H1 (cell line): ENCODE measurements around the gene SLC46A3. TPM values are rescaled to one million over a fixed set of nuclear protein-coding genes. Genes with fewer than 3 reads are reported as not detected.

Experiments used
- CTCF ChIA-PET: fragments of 300-600 bp; sonication (Branson Sonifier 250); formaldehyde crosslinking; loops from one replicate; lab custom pipeline; 2021; ENCODE audit not compliant: partially characterized antibody; lab: Charles Lee
- POLR2A ChIA-PET: fragments of 300-600 bp; sonication (Branson Sonifier 250); formaldehyde crosslinking; loops from one replicate; lab custom pipeline; 2021; ENCODE audit warnings: inconsistent platforms; ENCODE audit not compliant: partially characterized antibody; lab: Charles Lee
- DNase-seq, 2 experiments: peaks; one replicate each; pipeline versions ENCODE4 v3.0.0 to v3.0.0-alpha.2; 2010 to 2022; ENCODE audit warnings: low spot score in 2 of 2, low read depth in 1 of 2, mixed read lengths in 1 of 2
- FAIRE-seq: peaks from 2 replicates; lab custom pipeline; 2011; peaks lifted over from hg19 to GRCh38; lab: Jason Lieb, UNC
- H2AFZ ChIP-seq: 2 replicates; pipeline ENCODE4 v1.8.1; 2012; ENCODE audit warnings: low read length, inconsistent platforms
- H2AK5ac ChIP-seq: 2 replicates; pipeline ENCODE4 v1.6.1; 2013; ENCODE audit warnings: low read depth, low read length
- H2BK120ac ChIP-seq: replicated peaks from 2 replicates; pipeline ENCODE3; 2013; ENCODE audit warnings: low read depth, low read length, inconsistent platforms
- H2BK12ac ChIP-seq: 2 replicates; pipeline ENCODE4 v1.6.1; 2013; ENCODE audit warnings: low read depth, low read length
- H2BK15ac ChIP-seq: 2 replicates; pipeline ENCODE4 v1.6.1; 2013; ENCODE audit warnings: low read length
- H2BK20ac ChIP-seq: 2 replicates; pipeline ENCODE4 v1.6.1; 2013; ENCODE audit warnings: low read length
- H2BK5ac ChIP-seq: 2 replicates; pipeline ENCODE4 v1.6.1; 2013; ENCODE audit warnings: low read depth, low read length
- H3K14ac ChIP-seq: 2 replicates; pipeline ENCODE4 v1.6.1; 2013; ENCODE audit warnings: inconsistent platforms; ENCODE audit not compliant: insufficient read length
- H3K18ac ChIP-seq: 2 replicates; pipeline ENCODE4 v1.6.1; 2013; ENCODE audit warnings: low read length; ENCODE audit errors: extremely low read depth
- H3K23ac ChIP-seq: 2 replicates; pipeline ENCODE4 v1.6.1; 2013; ENCODE audit warnings: inconsistent platforms; ENCODE audit not compliant: insufficient read length
- H3K23me2 ChIP-seq: 2 replicates; pipeline ENCODE4 v1.6.1; 2013; ENCODE audit warnings: low read depth, low read length
- H3K27ac ChIP-seq: 2 replicates; pipeline ENCODE4 v1.6.1; 2011; ENCODE audit warnings: low read depth, low read length, inconsistent platforms
- H3K27me3 ChIP-seq, 4 experiments: replicated peaks in 1 of 4; 1 replicate in 1 of 4; 2 replicates in 3 of 4; pipeline versions ENCODE4 v1.6.1 to v1.8.1; 2011 to 2013; ENCODE audit warnings: low read length in 3 of 4, mild to moderate bottlenecking in 3 of 4, inconsistent platforms in 2 of 4, mixed read lengths in 2 of 4, moderate library complexity in 1 of 4; ENCODE audit not compliant: control insufficient read depth in 3 of 4, insufficient read depth in 3 of 4; ENCODE audit errors: extremely low read depth in 1 of 4
- H3K36me3 ChIP-seq, 4 experiments: 2 replicates each; pipeline versions ENCODE4 v1.6.1 to v1.8.1; 2011 to 2013; ENCODE audit warnings: mild to moderate bottlenecking in 4 of 4, low read length in 3 of 4, moderate library complexity in 2 of 4, control low read depth in 1 of 4, inconsistent platforms in 1 of 4; ENCODE audit not compliant: insufficient read depth in 4 of 4, control insufficient read depth in 2 of 4
- H3K4ac ChIP-seq: replicated peaks from 2 replicates; pipeline ENCODE3; 2013; ENCODE audit warnings: low read length, low read depth, mixed read lengths, inconsistent platforms; ENCODE audit not compliant: insufficient read length
- H3K4me1 ChIP-seq, 4 experiments: replicated peaks in 1 of 4; 1 replicate in 1 of 4; 2 replicates in 3 of 4; pipeline versions ENCODE4 v1.6.1 to v1.8.1; 2011 to 2013; ENCODE audit warnings: low read length in 3 of 4, inconsistent platforms in 2 of 4, mixed read lengths in 1 of 4; ENCODE audit not compliant: insufficient read depth in 4 of 4, control insufficient read depth in 3 of 4
- H3K4me2 ChIP-seq, 2 experiments: 2 replicates each; pipeline versions ENCODE4 v1.6.1 to v1.8.1; 2011 to 2013; ENCODE audit warnings: low read depth in 2 of 2, low read length in 2 of 2, control low read depth in 1 of 2, inconsistent platforms in 1 of 2, mild to moderate bottlenecking in 1 of 2; ENCODE audit not compliant: insufficient read depth in 1 of 2
- H3K4me3 ChIP-seq, 4 experiments: fragments of 200-600, 300-600 bp in 1 of 4; sonication (generic), shearing (Covaris generic), sonication (Bioruptor Twin) in 1 of 4; 2 replicates each; pipeline versions ENCODE4 v1.5.1 to v1.8.1; 2011 to 2016; ENCODE audit warnings: low read length in 4 of 4, low read depth in 3 of 4, control low read depth in 2 of 4, inconsistent platforms in 2 of 4, mild to moderate bottlenecking in 2 of 4, mixed read lengths in 1 of 4, moderate library complexity in 1 of 4; ENCODE audit not compliant: insufficient read depth in 2 of 4; ENCODE audit errors: extremely low read depth in 1 of 4
- H3K56ac ChIP-seq: replicated peaks from 2 replicates; pipeline ENCODE3; 2013; ENCODE audit warnings: low read depth, mild to moderate bottlenecking, mixed read lengths, low read length, inconsistent platforms; ENCODE audit not compliant: insufficient read length
- H3K79me1 ChIP-seq: 2 replicates; pipeline ENCODE4 v1.6.1; 2013; ENCODE audit warnings: low read depth, low read length, control low read depth
- H3K79me2 ChIP-seq, 2 experiments: 2 replicates each; pipeline versions ENCODE4 v1.6.1 to v1.8.1; 2012 to 2013; ENCODE audit warnings: low read length in 2 of 2, mild to moderate bottlenecking in 2 of 2, inconsistent platforms in 1 of 2; ENCODE audit not compliant: insufficient read depth in 2 of 2, control insufficient read depth in 1 of 2
- H3K9ac ChIP-seq, 4 experiments: replicated peaks in 1 of 4; 1 replicate in 1 of 4; 2 replicates in 3 of 4; pipeline versions ENCODE4 v1.6.1 to v1.8.1; 2011 to 2013; ENCODE audit warnings: low read depth in 3 of 4, low read length in 3 of 4, control low read depth in 2 of 4, mild to moderate bottlenecking in 2 of 4, moderate library complexity in 2 of 4, inconsistent platforms in 1 of 4; ENCODE audit errors: extremely low read depth in 1 of 4
- H3K9me3 ChIP-seq, 2 experiments: 2 replicates each; pipeline versions ENCODE4 v1.6.1 to v1.8.1; 2012 to 2013; ENCODE audit warnings: mild to moderate bottlenecking in 2 of 2, moderate library complexity in 2 of 2, control low read depth in 1 of 2, inconsistent platforms in 1 of 2, low read depth in 1 of 2, low read length in 1 of 2, mixed read lengths in 1 of 2; ENCODE audit not compliant: insufficient read depth in 2 of 2
- H4K20me1 ChIP-seq, 2 experiments: replicated peaks in 1 of 2; 2 replicates each; pipeline versions ENCODE3 to v1.8.1; 2011 to 2013; ENCODE audit warnings: inconsistent platforms in 2 of 2, low read length in 2 of 2, mild to moderate bottlenecking in 1 of 2; ENCODE audit not compliant: insufficient read depth in 2 of 2, control insufficient read depth in 1 of 2
- H4K5ac ChIP-seq: 2 replicates; pipeline ENCODE4 v1.6.1; 2013; ENCODE audit warnings: low read length, low read depth, mixed read lengths, inconsistent platforms; ENCODE audit not compliant: insufficient read length
- H4K8ac ChIP-seq: 2 replicates; pipeline ENCODE4 v1.8.0; 2013; ENCODE audit warnings: mild to moderate bottlenecking, moderate library complexity, low read length, inconsistent platforms; ENCODE audit not compliant: insufficient read depth; ENCODE audit errors: extremely low read depth
- H4K91ac ChIP-seq: replicated peaks from 2 replicates; pipeline ENCODE3; 2013; ENCODE audit warnings: low read length, mixed read lengths, inconsistent platforms; ENCODE audit not compliant: insufficient read length
- BACH1 ChIP-seq: IDR thresholded peaks from 2 replicates; pipeline ENCODE4 v1.6.1; 2012; ENCODE audit warnings: low read length, improper control_type of control experiment
- CHD1 ChIP-seq: IDR thresholded peaks from 2 replicates; pipeline ENCODE4 v1.6.1; 2012; ENCODE audit warnings: low read depth, low read length, improper control_type of control experiment
- EZH2 ChIP-seq: fragments of 200-600 bp; sonication (generic); IDR thresholded peaks from 2 replicates; pipeline ENCODE4 v1.7.1; 2012; ENCODE audit warnings: low read depth, mild to moderate bottlenecking, moderate library complexity, low read length, inconsistent platforms; ENCODE audit not compliant: severe bottlenecking
- KDM5A ChIP-seq: fragments of 200-600 bp; IDR thresholded peaks from 2 replicates; pipeline ENCODE4 v1.7.1; 2012; ENCODE audit warnings: mild to moderate bottlenecking, low read length, inconsistent platforms, mixed read lengths
- POU5F1 ChIP-seq: IDR thresholded peaks from 2 replicates; pipeline ENCODE4 v1.6.1; 2011; ENCODE audit warnings: low read depth, mild to moderate bottlenecking, low read length, moderate library complexity
- TAF7 ChIP-seq: optimal IDR thresholded peaks from 2 replicates; pipeline ENCODE3; 2011; ENCODE audit warnings: low read depth, mild to moderate bottlenecking, inconsistent platforms, low read length, moderate library complexity, borderline replicate concordance
- TBP ChIP-seq: IDR thresholded peaks from 2 replicates; pipeline ENCODE4 v1.6.1; 2011; ENCODE audit warnings: low read depth, low read length, improper control_type of control experiment
- ZNF274 ChIP-seq: IDR thresholded peaks from 2 replicates; pipeline ENCODE4 v1.7.0; 2012; ENCODE audit warnings: low read length, borderline replicate concordance; ENCODE audit errors: extremely low read depth
- WGBS, 2 experiments: shearing (Covaris generic) in 1 of 2; methylation state at CpG; one replicate each; pipeline versions ENCODE4 v1.1.6 to v1.1.7; 2013 to 2015; ENCODE audit warnings: low lambda C conversion rate in 2 of 2, mixed read lengths in 2 of 2, inconsistent platforms in 1 of 2, low coverage in 1 of 2, missing lambda C conversion rate in 1 of 2; ENCODE audit not compliant: insufficient replicate concordance in 2 of 2, insufficient coverage in 1 of 2, insufficient read length in 1 of 2; ENCODE audit errors: extremely low coverage in 1 of 2, missing lambda C conversion rate in 1 of 2; 5-methylcytosine and 5-hydroxymethylcytosine counted together
- polyA plus RNA-seq, 7 experiments: library from polyadenylated mRNA; depleted of rRNA in 3 of 7; stranded (reverse) in 5 of 7; unstranded in 2 of 7; fragments of >200 nt in 5 of 7; fragments of 200-250 nt in 2 of 7; gene quantifications; 1 replicate in 5 of 7; 2 replicates in 1 of 7; 4 replicates in 1 of 7; pipeline versions ENCODE4 v1.2.1 to v1.2.3, GENCODE V29; 2011 to 2013; ENCODE audit warnings: missing spikeins in 2 of 7, mixed read lengths in 2 of 7
- total RNA-seq: library from RNA; stranded (reverse); fragmentation: NEBNext Ultra II Directional; extraction: Animal tissue kit (Norgen Biotek cat#: 25700); gene quantifications from 2 replicates; pipeline ENCODE4 v1.2.1, GENCODE V29; 2021

Gene SLC46A3
- total and polyA plus RNA-seq, 2 of the 8 experiments (the other 6 are each of a cell fraction or from before 2014, with no cell fraction given): 0.39 to 0.67 TPM

DNA sequence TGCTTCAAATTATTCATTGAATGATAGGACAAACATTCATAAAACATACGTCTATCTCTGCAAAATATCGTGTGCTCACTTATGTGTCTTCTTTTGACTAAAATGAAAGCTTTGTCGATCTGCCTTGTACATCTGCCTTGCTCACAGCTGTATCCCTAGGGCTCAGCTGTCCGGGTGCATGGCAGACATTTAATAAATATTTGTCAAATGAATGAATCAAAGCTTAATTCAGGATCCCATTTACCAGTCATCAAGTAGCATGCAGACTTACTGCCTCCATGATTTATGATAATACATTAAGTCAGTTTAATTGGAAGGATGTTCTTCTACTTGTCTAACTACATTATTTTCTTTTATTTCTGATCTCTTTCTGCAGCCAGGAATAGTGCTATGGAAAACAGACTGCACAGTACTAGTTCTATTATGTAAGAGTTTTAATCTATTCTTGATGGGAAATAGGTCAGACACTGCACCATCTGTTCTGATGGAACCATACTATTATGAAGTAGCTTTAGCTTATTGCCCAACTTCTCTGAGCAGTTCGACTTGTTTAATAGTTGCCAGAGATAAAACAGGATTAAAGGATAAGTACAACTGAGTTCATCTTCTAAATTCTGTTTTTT lies 13.2 kb downstream of the SLC46A3 start:
- Histone ChIP-seq H4K8ac (no peak overlapping the region), H3K14ac (no peak overlapping the region), H3K9ac (no peak overlapping the region), H2BK20ac (no peak overlapping the region), H2BK15ac (no peak overlapping the region), H3K9me3 (no peaks in the 10 kb centered on the region), H2BK5ac (no peak overlapping the region), H3K79me1 (no peaks in the 10 kb centered on the region), H3K18ac (no peak overlapping the region), H4K5ac (no peak overlapping the region), H3K4me2 (no peak overlapping the region), H2BK120ac (no peak overlapping the region), H3K36me3 (no peaks in the 10 kb centered on the region), H4K91ac (no peak overlapping the region), H3K4ac (no peak overlapping the region), H2AFZ (no peak overlapping the region), H3K23ac (no peak overlapping the region), H2BK12ac (no peak overlapping the region), H3K79me2 (no peaks in the 10 kb centered on the region), H3K27ac (no peak overlapping the region), H4K20me1 (no peaks in the 10 kb centered on the region), H3K27me3 (no peaks in the 10 kb centered on the region), H3K23me2 (no peaks in the 10 kb centered on the region), H3K56ac (no peak overlapping the region), H3K4me3 (no peak overlapping the region), H2AK5ac (no peak overlapping the region), H3K4me1 (no peaks in the 10 kb centered on the region)
- WGBS, 2 experiments: 87% methylated on average over 5 of the region's 5 CpGs; no CpG with 5 or more reads in 1 of the 2 experiments
- no peak for FAIRE-seq
- CTCF ChIA-PET: interaction anchor here (0.6 kb wide), 1 partner anchor 416 kb away, joined by 3 read pairs; no protein-coding TSS in a partner anchor
- DNase-seq: no peak
- POLR2A ChIA-PET: no interaction called here
- TF ChIP-seq ZNF274 (no peak), EZH2 (no peak), TBP (no peak), BACH1 (no peak), CHD1 (no peak), POU5F1 (no peak), KDM5A (no peak), TAF7 (no peak)
